Measurements from ENCODE around the gene EDN2.

The EDN2 gene

DNA sequence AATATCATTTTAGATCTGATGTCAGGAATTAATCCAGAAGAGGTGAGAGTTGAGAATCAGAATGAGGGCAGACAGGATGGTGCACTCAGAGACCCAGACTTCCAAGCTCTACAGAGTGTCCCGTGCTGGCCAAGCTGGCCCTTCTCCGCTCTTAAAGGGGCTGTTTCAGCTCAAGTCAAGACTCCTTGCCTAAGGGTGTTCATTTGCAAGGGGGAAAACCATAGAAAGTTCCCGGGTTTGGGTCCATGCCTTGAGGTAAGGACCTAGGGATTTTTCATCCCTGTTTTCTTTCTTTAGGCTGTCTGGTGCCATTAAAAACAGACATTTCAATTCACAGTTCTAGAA, 47.5 kb downstream of the EDN2 start:
- DNase-seq (ENCODE audit: low read depth in 2 of 2), result no peak

- no peak for DNase-seq (ENCODE audit: low read depth in 2 of 2)
Observed at GRCh38 chr1:41436281-41437010, 48.0 kb downstream of the EDN2 start.

- DNase-seq (ENCODE audit: low read depth in 2 of 2), result no peak
Observed at GRCh38 chr1:41435570-41436178, 48.8 kb downstream of the EDN2 start.

- no peak for DNase-seq (ENCODE audit: low read depth in 2 of 2)
Observed at GRCh38 chr1:41434748-41435449, 49.6 kb downstream of the EDN2 start.

DNA sequence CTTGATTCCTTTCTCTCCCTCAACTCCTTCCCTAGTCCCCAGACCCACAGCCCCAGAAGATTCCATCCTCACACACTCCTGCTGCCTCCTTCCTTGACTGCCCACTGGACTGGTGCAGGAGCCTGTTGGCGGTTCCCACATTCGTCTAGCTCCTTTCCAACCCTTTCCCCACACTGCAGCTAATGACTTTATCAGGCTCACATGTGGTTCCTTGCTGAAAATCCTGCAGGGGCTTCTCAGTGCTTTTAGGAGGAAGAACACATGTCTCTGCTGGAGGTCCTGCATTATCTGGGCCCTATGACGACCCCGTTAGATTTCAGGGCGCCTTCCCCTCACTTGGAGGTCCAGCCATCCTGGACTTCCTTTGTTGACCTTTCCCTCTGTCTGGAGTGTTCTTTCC, 50.2 kb downstream of the EDN2 start:
- no peak for DNase-seq (ENCODE audit: low read depth in 2 of 2)

GRCh38 chr1:41433501-41433900, 51.0 kb downstream of the EDN2 start:
- no peak for DNase-seq (ENCODE audit: low read depth in 2 of 2)

DNA sequence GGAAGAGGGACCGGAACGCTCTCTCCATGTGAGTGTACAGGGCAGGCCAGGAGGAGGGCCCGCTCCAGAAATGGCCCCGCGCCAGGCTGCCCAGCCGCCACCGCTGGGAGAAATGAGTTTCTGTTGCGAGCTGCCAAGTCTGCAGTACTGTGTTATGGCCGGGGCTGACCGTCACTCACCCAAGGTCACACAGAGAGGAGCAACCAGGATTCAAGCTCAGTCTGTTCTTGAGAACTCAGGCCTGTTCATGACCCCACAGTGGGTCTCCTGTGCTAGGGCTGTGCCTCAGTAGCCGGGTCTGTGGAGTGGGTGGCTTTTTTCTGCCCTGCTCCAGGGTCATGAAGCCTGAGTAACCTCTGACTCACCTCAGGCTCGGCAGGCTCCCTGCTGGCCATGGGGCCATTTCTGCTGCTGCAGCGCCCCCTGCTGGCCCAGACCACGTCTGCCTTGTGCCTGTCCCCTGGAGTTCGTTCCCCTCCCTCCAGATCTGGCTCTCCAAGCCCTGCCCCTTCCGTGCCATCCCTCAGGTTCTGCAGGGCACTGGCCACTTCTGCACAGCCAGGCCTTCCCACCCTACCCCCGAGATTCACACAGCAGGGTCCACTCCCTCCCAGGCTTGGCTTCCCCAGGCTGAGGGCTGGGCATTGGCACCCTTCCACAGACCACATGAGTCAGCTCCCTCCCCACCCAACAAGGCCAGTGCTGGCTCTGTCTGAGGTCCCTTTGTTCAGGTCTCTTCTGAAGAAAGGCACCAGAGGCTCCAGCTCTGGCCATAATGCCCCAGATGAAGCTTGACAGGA, 51.8 kb downstream of the EDN2 start:
- DNase-seq (ENCODE audit: low read depth in 2 of 2), result peak; percentile 43 to 51

DNA sequence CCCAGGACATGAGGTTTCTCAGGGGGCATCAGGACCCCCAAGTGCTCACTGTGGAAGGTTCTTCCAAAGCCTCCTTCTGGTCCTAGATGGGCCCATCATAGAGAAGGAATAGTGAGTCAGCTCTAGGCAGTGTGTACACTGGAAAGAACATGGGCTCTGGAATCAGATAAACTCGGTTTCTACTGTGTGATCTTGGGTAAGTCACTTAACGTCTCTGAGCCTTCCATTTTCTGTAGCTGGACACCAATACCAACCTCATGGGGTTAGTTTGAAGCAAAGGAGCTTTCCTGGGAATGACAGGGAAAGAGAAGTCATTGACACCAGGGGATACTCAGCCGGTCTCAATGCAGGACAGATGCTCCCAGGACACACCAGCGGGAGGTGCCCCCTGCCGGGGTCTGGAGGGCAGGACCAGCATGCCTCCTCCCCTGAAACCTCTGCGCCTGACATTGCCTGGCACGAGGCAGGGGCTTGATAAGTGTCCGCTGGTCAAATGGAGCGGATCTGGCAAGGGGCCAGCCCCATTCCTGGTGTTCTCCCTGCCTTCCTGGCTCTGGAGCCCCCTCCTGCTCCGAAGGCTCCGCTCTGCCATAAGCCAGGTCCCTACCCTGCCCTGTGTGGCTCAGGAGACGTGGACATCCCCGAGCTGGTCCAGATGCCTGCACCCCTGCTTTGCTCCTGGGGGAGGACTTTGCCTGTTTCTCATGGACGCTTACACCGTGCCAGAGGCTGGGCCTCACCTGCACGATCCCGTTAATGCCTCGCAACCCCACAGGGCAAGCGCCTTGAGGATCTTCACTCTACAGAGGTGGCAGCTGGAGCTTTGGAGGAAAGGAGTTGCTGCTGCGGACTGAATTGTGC, 52.8 kb downstream of the EDN2 start:
- DNase-seq (ENCODE audit: low read depth in 2 of 2), result no peak

GRCh38 chr1:41430582-41430981, 53.9 kb downstream of the EDN2 start:
- no peak for DNase-seq (ENCODE audit: low read depth in 2 of 2)

DNA sequence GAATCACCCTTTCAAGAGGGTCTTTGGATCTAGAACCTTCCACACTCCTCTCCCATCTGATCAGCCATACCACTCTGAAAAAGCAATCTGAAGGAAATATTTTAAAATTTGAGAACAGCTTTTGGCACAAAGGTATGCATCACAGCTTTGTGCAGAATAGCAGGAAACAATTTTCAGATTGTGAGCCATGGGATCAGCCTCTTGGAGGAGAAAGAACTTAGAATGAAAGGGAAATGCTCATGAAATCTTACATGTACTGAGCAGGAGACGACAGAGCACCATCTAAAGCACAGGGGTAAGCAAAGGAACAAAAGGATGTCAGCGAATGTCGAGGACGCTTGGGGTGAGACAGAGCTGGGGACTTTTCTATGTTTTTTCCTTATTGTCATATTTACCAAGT, 54.4 kb downstream of the EDN2 start:
- no peak for DNase-seq (ENCODE audit: low read depth in 2 of 2)

- DNase-seq (ENCODE audit: low read depth in 2 of 2), result no peak
Observed at GRCh38 chr1:41429641-41430035, 54.8 kb downstream of the EDN2 start.
